ENCODE data around the gene RIPPLY1. TPM values are rescaled to one million over a fixed set of nuclear protein-coding genes. Genes with fewer than 3 reads are reported as not detected.

Gene RIPPLY1, protein sequence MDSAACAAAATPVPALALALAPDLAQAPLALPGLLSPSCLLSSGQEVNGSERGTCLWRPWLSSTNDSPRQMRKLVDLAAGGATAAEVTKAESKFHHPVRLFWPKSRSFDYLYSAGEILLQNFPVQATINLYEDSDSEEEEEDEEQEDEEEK
- total RNA-seq: 0.50 TPM
- 6.9 TPM for polyA plus RNA-seq (ENCODE audit: insufficient read depth, low read depth, low replicate concordance)
- long read RNA-seq, donor 1: 0 reads
- long read RNA-seq, donor 2, partial matches to known transcripts: 0 of 1 reads
- long read RNA-seq, donor 2, other reads (novel, unspliced or antisense): 0 of 1 reads
- long read RNA-seq, donor 3, partial matches to known transcripts: 0 of 2 reads
- long read RNA-seq, donor 3, other reads (novel, unspliced or antisense): 0 of 2 reads
- long read RNA-seq, donor 4: 0 reads
- long read RNA-seq, donor 5: 0 reads
- long read RNA-seq, donor 6: 0 reads
- long read RNA-seq, donor 7: 0 reads
- long read RNA-seq, donor 8, partial matches to known transcripts: 0 of 1 reads
- long read RNA-seq, donor 8, other reads (novel, unspliced or antisense): 0 of 1 reads
- long read RNA-seq, donor 9: 0 reads
- long read RNA-seq, donor 10, partial matches to known transcripts: 0 of 3 reads
- long read RNA-seq, donor 10, other reads (novel, unspliced or antisense): 0 of 3 reads

DNA sequence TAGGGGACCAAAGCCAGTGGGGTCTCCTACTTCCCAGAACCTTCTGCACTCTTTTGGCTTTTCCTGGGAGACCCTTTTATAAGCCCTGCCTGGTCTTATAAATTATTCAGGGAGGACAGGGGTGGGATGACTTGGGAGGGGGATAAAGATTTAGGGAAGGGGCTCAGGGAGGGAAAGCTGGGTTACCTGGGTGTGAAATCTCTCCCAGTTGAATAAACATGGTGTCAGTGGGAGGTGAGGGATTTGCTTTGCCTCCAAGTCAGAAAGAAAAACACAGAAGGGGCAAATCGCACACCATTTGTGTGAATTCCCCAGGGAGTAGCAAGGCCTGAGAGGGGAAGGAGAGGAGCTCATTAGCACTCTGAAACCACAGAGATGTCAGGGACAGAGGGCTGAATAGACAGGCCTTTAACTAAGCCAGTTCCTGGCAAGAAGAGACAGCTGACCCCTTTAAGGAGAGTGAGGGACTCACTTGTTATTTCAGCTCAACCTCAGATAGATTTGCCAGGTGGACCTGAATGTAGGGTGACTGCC, at the start of gene RIPPLY1:
TSS of gene RIPPLY1 (minus strand) at position 51 of the 534 bp plus-strand sequence. CDS start 54 bp downstream, outside the sequence.
- no peaks in the 10 kb centered on the region for H3K36me3 ChIP-seq (ENCODE audit: control insufficient read depth in 2 of 3, insufficient read depth in 3 of 3, low read length in 3 of 3)
- H3K27me3 ChIP-seq (ENCODE audit: control insufficient read depth, insufficient read depth, low read length): no peaks in the 10 kb centered on the region
- H3K9ac ChIP-seq (ENCODE audit: low read length in 3 of 3): no peak within 1 kb of the TSS
- peaks cover 0 to 8% (median 4%) of the 10 kb centered on the region in 3 donors for H3K4me1 ChIP-seq (ENCODE audit: control insufficient read depth in 2 of 3, insufficient read depth in 2 of 3, low read depth in 1 of 3, low read length in 3 of 3)
- FAIRE-seq: no peak
- no peak within 1 kb of the TSS for H3K4me3 ChIP-seq (ENCODE audit: low read length in 3 of 3)
- DNase-seq: peak in 1 of 5 donors; percentile 27
- no peaks in the 10 kb centered on the region for H3K9me3 ChIP-seq (ENCODE audit: control insufficient read depth in 2 of 3, insufficient read depth in 1 of 3, low read length in 3 of 3)
- H3K27ac ChIP-seq (ENCODE audit: low read depth in 2 of 2, low read length in 2 of 2): no peak within 1 kb of the TSS
- intact Hi-C loops (cut with DNase I): no loop called here
- TF ChIP-seq, protein P1, sequence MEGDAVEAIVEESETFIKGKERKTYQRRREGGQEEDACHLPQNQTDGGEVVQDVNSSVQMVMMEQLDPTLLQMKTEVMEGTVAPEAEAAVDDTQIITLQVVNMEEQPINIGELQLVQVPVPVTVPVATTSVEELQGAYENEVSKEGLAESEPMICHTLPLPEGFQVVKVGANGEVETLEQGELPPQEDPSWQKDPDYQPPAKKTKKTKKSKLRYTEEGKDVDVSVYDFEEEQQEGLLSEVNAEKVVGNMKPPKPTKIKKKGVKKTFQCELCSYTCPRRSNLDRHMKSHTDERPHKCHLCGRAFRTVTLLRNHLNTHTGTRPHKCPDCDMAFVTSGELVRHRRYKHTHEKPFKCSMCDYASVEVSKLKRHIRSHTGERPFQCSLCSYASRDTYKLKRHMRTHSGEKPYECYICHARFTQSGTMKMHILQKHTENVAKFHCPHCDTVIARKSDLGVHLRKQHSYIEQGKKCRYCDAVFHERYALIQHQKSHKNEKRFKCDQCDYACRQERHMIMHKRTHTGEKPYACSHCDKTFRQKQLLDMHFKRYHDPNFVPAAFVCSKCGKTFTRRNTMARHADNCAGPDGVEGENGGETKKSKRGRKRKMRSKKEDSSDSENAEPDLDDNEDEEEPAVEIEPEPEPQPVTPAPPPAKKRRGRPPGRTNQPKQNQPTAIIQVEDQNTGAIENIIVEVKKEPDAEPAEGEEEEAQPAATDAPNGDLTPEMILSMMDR (IDR thresholded peaks at IDR 0.05; ENCODE audit: borderline replicate concordance, extremely low read depth, insufficient read depth): no peak

DNA sequence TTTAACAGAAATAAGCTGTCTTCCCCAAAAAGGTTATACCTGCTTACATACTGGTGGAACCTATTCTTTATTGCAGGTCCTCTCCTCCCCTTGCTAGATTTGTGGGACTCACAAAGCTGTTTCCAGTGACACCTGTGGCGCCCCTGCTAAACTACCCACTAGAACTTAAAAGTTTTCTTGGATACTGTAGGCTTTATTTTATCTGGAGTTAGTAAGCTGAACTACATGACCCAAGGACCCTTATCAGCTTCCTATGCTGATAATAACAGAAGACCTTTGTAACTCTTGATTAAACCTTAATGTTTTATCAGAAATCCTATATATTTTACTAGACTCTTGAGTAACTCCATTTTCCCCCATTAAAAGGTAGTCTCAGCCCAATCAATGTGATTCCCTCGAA, 49.4 kb upstream of the RIPPLY1 start:
- no peak for FAIRE-seq
- DNase-seq: no peak
- Histone ChIP-seq H3K27ac (ENCODE audit: low read depth in 2 of 2, low read length in 2 of 2) (no peak overlapping the region), H3K9me3 (ENCODE audit: control insufficient read depth in 2 of 3, insufficient read depth in 1 of 3, low read length in 3 of 3) (no peaks in the 10 kb centered on the region), H3K4me3 (ENCODE audit: low read length in 3 of 3) (no peak overlapping the region), H3K27me3 (ENCODE audit: control insufficient read depth, insufficient read depth, low read length) (no peaks in the 10 kb centered on the region), H3K4me1 (ENCODE audit: control insufficient read depth in 2 of 3, insufficient read depth in 2 of 3, low read depth in 1 of 3, low read length in 3 of 3) (peaks cover 0 to 3% (median 0%) of the 10 kb centered on the region in 3 donors), H3K9ac (ENCODE audit: low read length in 3 of 3) (no peak overlapping the region), H3K36me3 (ENCODE audit: control insufficient read depth in 2 of 3, insufficient read depth in 3 of 3, low read length in 3 of 3) (peaks cover 0 to 2% (median 0%) of the 10 kb centered on the region in 3 donors)
- TF ChIP-seq, protein P1 (IDR thresholded peaks at IDR 0.05; ENCODE audit: borderline replicate concordance, extremely low read depth, insufficient read depth): no peak
- intact Hi-C loops (cut with DNase I): no loop called here

DNA sequence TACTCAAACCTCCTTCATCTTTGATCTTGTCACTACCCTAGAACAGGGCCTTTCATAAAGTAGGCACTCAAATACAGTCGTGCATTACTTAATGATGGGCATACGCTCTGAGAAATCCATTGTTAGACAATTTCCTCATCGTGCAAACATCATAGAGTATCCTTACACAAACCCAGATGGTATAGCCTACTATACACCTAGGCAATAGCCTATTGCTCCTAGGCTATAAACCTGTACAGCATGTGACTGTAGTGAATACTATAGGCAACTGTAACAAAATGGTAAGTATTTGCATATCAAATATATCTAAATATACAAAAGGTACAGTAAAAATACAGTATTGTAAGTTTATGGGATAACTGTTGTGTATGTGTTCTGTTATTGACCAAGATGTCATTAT, 48.9 kb upstream of the RIPPLY1 start:
- Histone ChIP-seq H3K4me3 (ENCODE audit: low read length in 3 of 3) (no peak overlapping the region), H3K4me1 (ENCODE audit: control insufficient read depth in 2 of 3, insufficient read depth in 2 of 3, low read depth in 1 of 3, low read length in 3 of 3) (peaks cover 0 to 3% (median 0%) of the 10 kb centered on the region in 3 donors), H3K36me3 (ENCODE audit: control insufficient read depth in 2 of 3, insufficient read depth in 3 of 3, low read length in 3 of 3) (peaks cover 0 to 2% (median 0%) of the 10 kb centered on the region in 3 donors), H3K27me3 (ENCODE audit: control insufficient read depth, insufficient read depth, low read length) (no peaks in the 10 kb centered on the region), H3K9ac (ENCODE audit: low read length in 3 of 3) (no peak overlapping the region), H3K27ac (ENCODE audit: low read depth in 2 of 2, low read length in 2 of 2) (no peak overlapping the region), H3K9me3 (ENCODE audit: control insufficient read depth in 2 of 3, insufficient read depth in 1 of 3, low read length in 3 of 3) (no peaks in the 10 kb centered on the region)
- FAIRE-seq: no peak
- DNase-seq: no peak
- TF ChIP-seq, protein P1 (IDR thresholded peaks at IDR 0.05; ENCODE audit: borderline replicate concordance, extremely low read depth, insufficient read depth): no peak
- intact Hi-C loops (cut with DNase I): no loop called here
